ENCODE results near the gene PCF11. TPM values are rescaled to one million over a fixed set of nuclear protein-coding genes. Genes with fewer than 3 reads are reported as not detected.
"Not testable (repeated sequence)": the region's sequence is repeated elsewhere in the genome, so short reads cannot be mapped to it uniquely, and the experiment has no call there.

The PCF11 gene
- total RNA-seq, 1 donor from 2014 or later = 42.5 TPM

GRCh38 chr11:83125577-83125976 is 31.4 kb upstream of the PCF11 start:
- TF ChIP-seq, protein P1, sequence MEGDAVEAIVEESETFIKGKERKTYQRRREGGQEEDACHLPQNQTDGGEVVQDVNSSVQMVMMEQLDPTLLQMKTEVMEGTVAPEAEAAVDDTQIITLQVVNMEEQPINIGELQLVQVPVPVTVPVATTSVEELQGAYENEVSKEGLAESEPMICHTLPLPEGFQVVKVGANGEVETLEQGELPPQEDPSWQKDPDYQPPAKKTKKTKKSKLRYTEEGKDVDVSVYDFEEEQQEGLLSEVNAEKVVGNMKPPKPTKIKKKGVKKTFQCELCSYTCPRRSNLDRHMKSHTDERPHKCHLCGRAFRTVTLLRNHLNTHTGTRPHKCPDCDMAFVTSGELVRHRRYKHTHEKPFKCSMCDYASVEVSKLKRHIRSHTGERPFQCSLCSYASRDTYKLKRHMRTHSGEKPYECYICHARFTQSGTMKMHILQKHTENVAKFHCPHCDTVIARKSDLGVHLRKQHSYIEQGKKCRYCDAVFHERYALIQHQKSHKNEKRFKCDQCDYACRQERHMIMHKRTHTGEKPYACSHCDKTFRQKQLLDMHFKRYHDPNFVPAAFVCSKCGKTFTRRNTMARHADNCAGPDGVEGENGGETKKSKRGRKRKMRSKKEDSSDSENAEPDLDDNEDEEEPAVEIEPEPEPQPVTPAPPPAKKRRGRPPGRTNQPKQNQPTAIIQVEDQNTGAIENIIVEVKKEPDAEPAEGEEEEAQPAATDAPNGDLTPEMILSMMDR (IDR thresholded peaks at IDR 0.05; ENCODE audit: insufficient read depth, low read length, poor library complexity, severe bottlenecking) = no peak
- DNase-seq (ENCODE audit: low read depth) = no peak
- Histone ChIP-seq H3K4me3 (ENCODE audit: low read depth, low read length) (no peak overlapping the region), H3K36me3 (ENCODE audit: control insufficient read depth, insufficient read depth, low read length) (no peaks in the 10 kb centered on the region), H3K27me3 (ENCODE audit: control insufficient read depth, insufficient read depth, low read length) (no peaks in the 10 kb centered on the region)

GRCh38 chr11:83127310-83127637 is 29.7 kb upstream of the PCF11 start:
- no peak for DNase-seq (ENCODE audit: low read depth)
- Histone ChIP-seq H3K4me3 (ENCODE audit: low read depth, low read length) (no peak overlapping the region), H3K27me3 (ENCODE audit: control insufficient read depth, insufficient read depth, low read length) (no peaks in the 10 kb centered on the region), H3K36me3 (ENCODE audit: control insufficient read depth, insufficient read depth, low read length) (no peaks in the 10 kb centered on the region)
- TF ChIP-seq, protein P1 (IDR thresholded peaks at IDR 0.05; ENCODE audit: insufficient read depth, low read length, poor library complexity, severe bottlenecking) = no peak

DNA sequence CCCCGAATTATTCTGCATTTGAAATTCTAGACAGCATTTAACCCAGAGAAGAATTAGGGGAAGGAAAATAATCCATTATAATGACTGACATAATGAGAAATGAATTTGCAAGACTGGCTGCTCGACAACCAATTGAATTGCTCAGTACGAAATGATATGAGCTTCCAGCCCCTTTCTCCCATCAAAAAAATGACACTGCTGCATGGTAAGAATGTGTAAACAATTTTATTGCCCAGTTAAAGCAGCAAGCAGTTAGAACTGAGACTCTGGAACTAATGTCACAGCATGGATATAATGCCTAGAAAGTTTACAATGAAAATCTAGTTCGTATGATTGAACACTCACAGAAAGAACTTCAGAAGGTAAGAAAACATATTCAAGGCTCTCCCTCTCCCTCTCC is 24.7 kb upstream of the PCF11 start:
- TF ChIP-seq, protein P1 (IDR thresholded peaks at IDR 0.05; ENCODE audit: insufficient read depth, low read length, poor library complexity, severe bottlenecking) = no peak
- Histone ChIP-seq H3K4me3 (ENCODE audit: low read depth, low read length) (no peak overlapping the region), H3K36me3 (ENCODE audit: control insufficient read depth, insufficient read depth, low read length) (no peaks in the 10 kb centered on the region), H3K27me3 (ENCODE audit: control insufficient read depth, insufficient read depth, low read length) (no peaks in the 10 kb centered on the region)
- DNase-seq (ENCODE audit: low read depth) = no peak

DNA sequence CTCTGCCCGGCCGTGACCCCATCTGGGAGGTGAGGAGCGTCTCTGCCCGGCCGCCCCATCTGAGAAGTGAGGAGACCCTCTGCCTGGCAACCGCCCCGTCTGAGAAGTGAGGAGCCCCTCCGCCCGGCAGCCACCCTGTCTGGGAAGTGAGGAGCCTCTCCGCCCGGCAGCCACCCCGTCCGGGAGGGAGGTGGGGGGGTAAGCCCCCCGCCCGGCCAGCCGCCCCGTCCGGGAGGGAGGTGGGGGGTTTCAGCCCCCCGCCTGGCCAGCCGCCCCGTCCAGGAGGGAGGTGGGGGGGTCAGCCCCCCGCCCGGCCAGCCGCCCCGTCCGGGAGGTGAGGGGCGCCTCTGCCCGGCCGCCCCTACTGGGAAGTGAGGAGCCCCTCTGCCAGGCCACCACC is 23.7 kb upstream of the PCF11 start:
- not testable (repeated sequence) for H3K36me3 ChIP-seq (ENCODE audit: control insufficient read depth, insufficient read depth, low read length); H3K4me3 ChIP-seq (ENCODE audit: low read depth, low read length); H3K27me3 ChIP-seq (ENCODE audit: control insufficient read depth, insufficient read depth, low read length); DNase-seq (ENCODE audit: low read depth)

GRCh38 chr11:83139310-83139709 is 17.6 kb upstream of the PCF11 start:
- no peak for DNase-seq (ENCODE audit: low read depth)
- TF ChIP-seq, protein P1 (IDR thresholded peaks at IDR 0.05; ENCODE audit: insufficient read depth, low read length, poor library complexity, severe bottlenecking) = no peak
- Histone ChIP-seq H3K27me3 (ENCODE audit: control insufficient read depth, insufficient read depth, low read length) (no peaks in the 10 kb centered on the region), H3K4me3 (ENCODE audit: low read depth, low read length) (no peak overlapping the region), H3K36me3 (ENCODE audit: control insufficient read depth, insufficient read depth, low read length) (no peaks in the 10 kb centered on the region)

DNA sequence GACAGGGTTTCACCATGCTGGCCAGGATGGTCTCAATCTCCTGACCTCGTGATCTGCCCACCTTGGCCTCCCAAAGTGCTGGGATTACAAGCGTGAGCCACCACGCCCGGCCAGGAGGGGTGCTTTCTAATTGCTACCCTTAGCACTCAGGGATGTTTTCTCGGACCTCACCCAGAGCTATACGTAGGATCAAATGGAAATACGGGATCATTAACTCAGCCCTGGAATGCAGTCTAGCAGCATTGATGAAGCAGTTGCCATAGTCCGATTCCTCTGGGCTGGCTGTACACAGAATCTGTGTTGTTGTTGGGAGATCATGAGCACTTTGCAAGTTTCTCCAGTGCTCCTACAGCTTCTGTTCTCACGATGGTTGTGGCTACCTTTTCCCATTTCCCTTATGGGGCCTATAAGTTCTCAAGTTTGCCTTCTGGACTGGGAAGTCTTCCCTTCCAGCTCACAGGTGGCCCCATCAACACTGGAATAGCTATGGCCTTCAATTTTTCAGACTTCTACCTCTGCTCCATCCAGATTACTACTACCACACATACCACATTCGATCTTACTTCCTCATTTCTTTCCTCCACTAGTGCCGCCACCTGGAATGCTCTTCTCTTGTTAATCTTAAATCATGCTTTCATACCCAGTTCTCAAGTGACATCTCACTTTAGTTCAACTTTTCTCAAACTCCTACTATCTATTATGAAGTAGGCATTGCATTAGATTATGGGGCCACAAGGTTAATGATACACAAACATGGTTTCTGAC is 16.1 kb upstream of the PCF11 start:
- TF ChIP-seq, protein P1 (IDR thresholded peaks at IDR 0.05; ENCODE audit: insufficient read depth, low read length, poor library complexity, severe bottlenecking) = no peak
- Histone ChIP-seq H3K27me3 (ENCODE audit: control insufficient read depth, insufficient read depth, low read length) (no peaks in the 10 kb centered on the region), H3K4me3 (ENCODE audit: low read depth, low read length) (no peak overlapping the region), H3K36me3 (ENCODE audit: control insufficient read depth, insufficient read depth, low read length) (no peaks in the 10 kb centered on the region)
- DNase-seq (ENCODE audit: low read depth) = no peak
